Measurements from ENCODE around the gene GAB2.
"Not testable (repeated sequence)": the region's sequence is repeated elsewhere in the genome, so short reads cannot be mapped to it uniquely, and the experiment has no call there.

GAB2 gene

GRCh38 chr11:78223320-78223954 lies 194.2 kb downstream of the GAB2 start:
- no peak for DNase-seq (ENCODE audit: low read depth in 2 of 3, low spot score in 2 of 3)

GRCh38 chr11:78222726-78223125 lies 194.9 kb downstream of the GAB2 start:
- not testable (repeated sequence) for DNase-seq (ENCODE audit: low read depth in 2 of 3, low spot score in 2 of 3)

GRCh38 chr11:78221396-78222315 lies 196.0 kb downstream of the GAB2 start:
- no peak for DNase-seq (ENCODE audit: low read depth in 2 of 3, low spot score in 2 of 3)

GRCh38 chr11:78220218-78221157 lies 197.1 kb downstream of the GAB2 start:
- no peak for DNase-seq (ENCODE audit: low read depth in 2 of 3, low spot score in 2 of 3)

- DNase-seq (ENCODE audit: low read depth in 2 of 3, low spot score in 2 of 3): no peak
These were observed 198.0 kb downstream of the GAB2 start for GRCh38 chr11:78219493-78220217.

GRCh38 chr11:78218707-78219492 lies 198.7 kb downstream of the GAB2 start:
- no peak for DNase-seq (ENCODE audit: low read depth in 2 of 3, low spot score in 2 of 3)

GRCh38 chr11:78217650-78218541 lies 199.7 kb downstream of the GAB2 start:
- no peak for DNase-seq (ENCODE audit: low read depth in 2 of 3, low spot score in 2 of 3)

GRCh38 chr11:78216571-78217287 lies 200.9 kb downstream of the GAB2 start:
- no peak for DNase-seq (ENCODE audit: low read depth in 2 of 3, low spot score in 2 of 3)

GRCh38 chr11:78216021-78216420 lies 201.6 kb downstream of the GAB2 start:
- no peak for DNase-seq (ENCODE audit: low read depth in 2 of 3, low spot score in 2 of 3)

- DNase-seq (ENCODE audit: low read depth in 2 of 3, low spot score in 2 of 3): no peak
These were observed 203.1 kb downstream of the GAB2 start for GRCh38 chr11:78214331-78215194.

GRCh38 chr11:78213526-78214330 lies 203.9 kb downstream of the GAB2 start:
- no peak for DNase-seq (ENCODE audit: low read depth in 2 of 3, low spot score in 2 of 3)

GRCh38 chr11:78212586-78213371 lies 204.8 kb downstream of the GAB2 start:
- no peak for DNase-seq (ENCODE audit: low read depth in 2 of 3, low spot score in 2 of 3)

- DNase-seq (ENCODE audit: low read depth in 2 of 3, low spot score in 2 of 3): no peak
These were observed 206.1 kb downstream of the GAB2 start for GRCh38 chr11:78211565-78211964.

GRCh38 chr11:78210000-78210608 lies 207.5 kb downstream of the GAB2 start:
- DNase-seq (ENCODE audit: low read depth in 2 of 3, low spot score in 2 of 3): no peak

- no peak for DNase-seq (ENCODE audit: low read depth in 2 of 3, low spot score in 2 of 3)
These were observed 208.1 kb downstream of the GAB2 start for GRCh38 chr11:78209478-78209877.

All from activated CD8-positive, alpha-beta memory T cell treated with anti-CD3 and anti-CD28 coated beads for 48 hours (primary cell).